ENCODE results near the gene LINC01488.
A peak's percentile ranks its signal among the peaks of the same experiment; 100 is the strongest.

LINC01488 gene

GRCh38 chr11:69491071-69492031 is 9.9 kb downstream of the LINC01488 start:
- CTCF ChIA-PET = no interaction called here
- 95% methylated on average over 14 of the region's 22 CpGs for WGBS (ENCODE audit: insufficient coverage)

GRCh38 chr11:69492201-69492991 is 10.9 kb downstream of the LINC01488 start:
- peaks cover 0 to 5% (median 0%) of the 10 kb centered on the region in 4 experiments for H3K4me1 ChIP-seq (ENCODE audit: control extremely low read depth in 1 of 4, control insufficient read depth in 4 of 4, insufficient read depth in 4 of 4, low read length in 3 of 4)
- WGBS (ENCODE audit: insufficient coverage) = 92% methylated on average over 24 of the region's 27 CpGs
- no peak overlapping the region for H3K4me3 ChIP-seq (ENCODE audit: control insufficient read depth in 1 of 7, extremely low read depth in 1 of 7, insufficient read depth in 4 of 7, low read depth in 2 of 7, low read length in 6 of 7)
- DNase-seq = no peak
- no peak overlapping the region for H3K27ac ChIP-seq (ENCODE audit: insufficient read depth in 1 of 2, low read depth in 1 of 2, low read length in 2 of 2, poor library complexity in 1 of 2, severe bottlenecking in 2 of 2)
- ChIA-PET POLR2A (no interaction called here), CTCF (no interaction called here)
- H3K27me3 ChIP-seq (replicated peaks in 2 of 5; ENCODE audit: control insufficient read depth in 4 of 5, insufficient read depth in 5 of 5, low read length in 4 of 5) = peaks cover 0 to 4% (median 0%) of the 10 kb centered on the region in 5 experiments
- no peaks in the 10 kb centered on the region for H3K9me3 ChIP-seq (ENCODE audit: control extremely low read depth in 1 of 5, control insufficient read depth in 4 of 5, insufficient read depth in 2 of 5, low read depth in 1 of 5, low read length in 4 of 5)
- H3K36me3 ChIP-seq (ENCODE audit: control insufficient read depth in 4 of 4, insufficient read depth in 4 of 4, low read length in 3 of 4) = no peaks in the 10 kb centered on the region

More at GRCh38 chr11:69491071-69492031, 9.9 kb downstream of the LINC01488 start:
- H3K27me3 ChIP-seq (replicated peaks in 2 of 5; ENCODE audit: control insufficient read depth in 4 of 5, insufficient read depth in 5 of 5, low read length in 4 of 5) = peaks cover 0 to 2% (median 0%) of the 10 kb centered on the region in 5 experiments
- H3K4me1 ChIP-seq (ENCODE audit: control extremely low read depth in 1 of 4, control insufficient read depth in 4 of 4, insufficient read depth in 4 of 4, low read length in 3 of 4) = peaks cover 0 to 4% (median 0%) of the 10 kb centered on the region in 4 experiments
- H3K27ac ChIP-seq (ENCODE audit: insufficient read depth in 1 of 2, low read depth in 1 of 2, low read length in 2 of 2, poor library complexity in 1 of 2, severe bottlenecking in 2 of 2) = no peak overlapping the region
- no peak overlapping the region for H3K4me3 ChIP-seq (ENCODE audit: control insufficient read depth in 1 of 7, extremely low read depth in 1 of 7, insufficient read depth in 4 of 7, low read depth in 2 of 7, low read length in 6 of 7)
- no peak for DNase-seq
- no peaks in the 10 kb centered on the region for H3K36me3 ChIP-seq (ENCODE audit: control insufficient read depth in 4 of 4, insufficient read depth in 4 of 4, low read length in 3 of 4)
- no peaks in the 10 kb centered on the region for H3K9me3 ChIP-seq (ENCODE audit: control extremely low read depth in 1 of 5, control insufficient read depth in 4 of 5, insufficient read depth in 2 of 5, low read depth in 1 of 5, low read length in 4 of 5)
- POLR2A ChIA-PET = no interaction called here

DNA sequence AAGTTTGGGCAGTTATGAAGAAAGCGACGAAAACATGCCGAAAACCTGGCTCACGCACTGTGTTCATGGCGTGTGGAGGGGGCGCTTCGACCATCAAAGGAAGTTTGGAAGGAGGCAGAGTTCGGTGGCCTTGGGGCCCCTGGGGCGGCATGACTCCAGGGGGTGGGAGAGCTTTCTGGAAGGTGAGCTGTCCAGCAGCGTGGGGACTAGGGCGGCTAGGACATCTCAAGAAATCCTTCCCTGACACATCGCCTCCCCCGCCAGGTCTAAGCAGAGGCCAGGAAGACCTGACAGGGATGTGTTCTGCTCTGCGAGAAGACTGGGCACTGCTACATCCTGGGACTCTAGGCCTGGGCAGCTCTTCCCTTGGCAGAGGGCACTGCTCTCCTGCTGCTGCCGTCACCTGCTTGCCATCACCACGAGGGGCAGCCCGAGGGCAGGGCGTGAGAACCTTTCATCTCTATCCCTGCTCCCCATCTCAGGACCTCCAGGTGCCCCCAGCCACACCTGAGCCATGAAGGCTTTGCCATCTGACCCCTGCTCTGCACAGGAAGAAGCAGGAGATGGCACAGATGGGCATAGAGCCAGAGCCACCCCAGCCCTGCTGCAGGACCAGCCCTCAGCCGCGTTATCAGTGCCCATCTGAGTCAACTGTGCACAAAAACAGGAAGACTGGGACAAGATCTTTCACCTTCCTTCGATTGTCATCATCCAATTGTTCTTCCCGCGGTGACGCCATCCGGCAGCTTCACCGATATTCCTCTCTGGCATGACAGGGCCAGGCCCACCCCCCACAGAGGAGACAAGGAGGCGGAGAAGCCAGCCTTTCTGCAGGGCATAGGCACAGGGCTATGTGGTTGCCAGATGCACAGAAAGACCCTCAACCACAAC is 12.7 kb downstream of the LINC01488 start:
- POLR2A ChIA-PET = no interaction called here
- Histone ChIP-seq H3K9me3 (ENCODE audit: control extremely low read depth in 1 of 5, control insufficient read depth in 4 of 5, insufficient read depth in 2 of 5, low read depth in 1 of 5, low read length in 4 of 5) (no peaks in the 10 kb centered on the region), H3K4me1 (ENCODE audit: control extremely low read depth in 1 of 4, control insufficient read depth in 4 of 4, insufficient read depth in 4 of 4, low read length in 3 of 4) (peaks cover 0 to 12% (median 6%) of the 10 kb centered on the region in 4 experiments), H3K4me3 (ENCODE audit: control insufficient read depth in 1 of 7, extremely low read depth in 1 of 7, insufficient read depth in 4 of 7, low read depth in 2 of 7, low read length in 6 of 7) (no peak overlapping the region), H3K36me3 (ENCODE audit: control insufficient read depth in 4 of 4, insufficient read depth in 4 of 4, low read length in 3 of 4) (no peaks in the 10 kb centered on the region), H3K27ac (ENCODE audit: insufficient read depth in 1 of 2, low read depth in 1 of 2, low read length in 2 of 2, poor library complexity in 1 of 2, severe bottlenecking in 2 of 2) (no peak overlapping the region), H3K27me3 (replicated peaks in 2 of 5; ENCODE audit: control insufficient read depth in 4 of 5, insufficient read depth in 5 of 5, low read length in 4 of 5) (peaks cover 0 to 4% (median 0%) of the 10 kb centered on the region in 5 experiments)
- 82% methylated on average over 21 of the region's 27 CpGs for WGBS (ENCODE audit: insufficient coverage)
- peak in 1 of 3 donors; percentile 12 for DNase-seq
- CTCF ChIA-PET = no interaction called here

GRCh38 chr11:69494851-69495250 is 13.4 kb downstream of the LINC01488 start:
- 93% methylated on average over 7 of the region's 7 CpGs for WGBS (ENCODE audit: insufficient coverage)
- DNase-seq = peak in 1 of 3 donors; percentile 10

DNA sequence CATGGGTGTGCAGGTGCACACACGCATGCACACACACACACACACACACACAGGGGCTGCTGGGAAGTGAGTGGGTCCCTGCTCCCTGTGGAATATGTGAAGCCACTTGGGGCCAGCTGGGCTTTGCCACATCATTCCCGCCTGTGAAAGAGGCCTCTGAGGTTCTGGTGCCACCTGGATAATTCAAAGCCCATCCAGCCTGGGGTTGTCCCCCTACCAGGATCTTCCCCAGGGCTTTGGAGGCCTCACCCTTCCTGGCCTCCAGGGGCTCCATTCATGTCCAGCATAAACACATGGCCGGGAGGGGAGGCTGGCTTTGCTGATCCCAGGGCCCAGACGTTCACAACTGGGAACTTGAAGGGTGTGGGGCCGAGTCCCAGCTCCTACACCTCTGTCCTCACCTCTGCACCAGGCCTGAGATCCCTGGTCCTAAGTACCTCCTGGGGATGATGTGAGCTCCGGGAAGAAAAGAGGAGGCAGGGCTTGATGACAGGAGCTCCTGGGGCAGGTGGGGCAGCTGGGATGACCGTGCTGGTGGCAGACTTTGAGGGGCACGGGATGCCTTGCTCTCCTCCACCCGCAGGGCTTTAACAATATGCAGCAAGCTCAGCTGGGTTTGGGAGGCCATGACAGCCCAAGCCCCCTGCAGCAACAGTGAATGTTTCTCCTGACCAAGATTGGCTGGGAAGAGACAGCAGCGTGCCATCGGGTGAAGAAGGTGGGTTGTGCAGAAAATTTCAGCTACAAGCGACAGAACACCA is 14.2 kb downstream of the LINC01488 start:
- Histone ChIP-seq H3K36me3 (ENCODE audit: control insufficient read depth in 4 of 4, insufficient read depth in 4 of 4, low read length in 3 of 4) (no peaks in the 10 kb centered on the region), H3K27me3 (replicated peaks in 2 of 5; ENCODE audit: control insufficient read depth in 4 of 5, insufficient read depth in 5 of 5, low read length in 4 of 5) (peaks cover 0 to 4% (median 0%) of the 10 kb centered on the region in 5 experiments), H3K27ac (ENCODE audit: insufficient read depth in 1 of 2, low read depth in 1 of 2, low read length in 2 of 2, poor library complexity in 1 of 2, severe bottlenecking in 2 of 2) (no peak overlapping the region), H3K9me3 (ENCODE audit: control extremely low read depth in 1 of 5, control insufficient read depth in 4 of 5, insufficient read depth in 2 of 5, low read depth in 1 of 5, low read length in 4 of 5) (no peaks in the 10 kb centered on the region), H3K4me3 (ENCODE audit: control insufficient read depth in 1 of 7, extremely low read depth in 1 of 7, insufficient read depth in 4 of 7, low read depth in 2 of 7, low read length in 6 of 7) (no peak overlapping the region), H3K4me1 (ENCODE audit: control extremely low read depth in 1 of 4, control insufficient read depth in 4 of 4, insufficient read depth in 4 of 4, low read length in 3 of 4) (peaks cover 0 to 13% (median 9%) of the 10 kb centered on the region in 4 experiments)
- 95% methylated on average over 11 of the region's 12 CpGs for WGBS (ENCODE audit: insufficient coverage)
- ChIA-PET POLR2A (no interaction called here), CTCF (no interaction called here)
- no peak for DNase-seq

More at GRCh38 chr11:69494851-69495250, 13.4 kb downstream of the LINC01488 start:
- Histone ChIP-seq H3K4me1 (ENCODE audit: control extremely low read depth in 1 of 4, control insufficient read depth in 4 of 4, insufficient read depth in 4 of 4, low read length in 3 of 4) (peaks cover 0 to 13% (median 9%) of the 10 kb centered on the region in 4 experiments), H3K9me3 (ENCODE audit: control extremely low read depth in 1 of 5, control insufficient read depth in 4 of 5, insufficient read depth in 2 of 5, low read depth in 1 of 5, low read length in 4 of 5) (no peaks in the 10 kb centered on the region), H3K4me3 (ENCODE audit: control insufficient read depth in 1 of 7, extremely low read depth in 1 of 7, insufficient read depth in 4 of 7, low read depth in 2 of 7, low read length in 6 of 7) (no peak overlapping the region), H3K36me3 (ENCODE audit: control insufficient read depth in 4 of 4, insufficient read depth in 4 of 4, low read length in 3 of 4) (no peaks in the 10 kb centered on the region), H3K27ac (ENCODE audit: insufficient read depth in 1 of 2, low read depth in 1 of 2, low read length in 2 of 2, poor library complexity in 1 of 2, severe bottlenecking in 2 of 2) (no peak overlapping the region), H3K27me3 (replicated peaks in 2 of 5; ENCODE audit: control insufficient read depth in 4 of 5, insufficient read depth in 5 of 5, low read length in 4 of 5) (peaks cover 0 to 4% (median 0%) of the 10 kb centered on the region in 5 experiments)
- ChIA-PET POLR2A (no interaction called here), CTCF (no interaction called here)

DNA sequence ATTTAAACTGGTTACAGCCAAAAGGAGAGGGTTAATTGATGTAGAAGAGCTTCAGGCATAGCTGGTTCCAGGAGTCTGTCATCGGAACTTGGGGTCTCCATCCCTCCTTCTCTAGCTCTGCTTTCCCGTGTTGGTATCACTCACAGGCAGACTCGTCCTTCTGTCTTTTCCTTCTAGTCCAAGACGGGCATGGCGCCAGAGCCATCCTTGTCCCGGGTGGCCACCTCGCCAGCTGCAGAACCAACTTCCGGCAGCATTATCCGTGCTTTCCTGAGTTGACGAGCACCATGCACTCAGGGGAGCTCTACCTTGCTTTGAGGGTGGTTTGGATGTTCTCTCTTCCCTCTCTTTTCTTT is 14.7 kb downstream of the LINC01488 start:
- H3K4me1 ChIP-seq (ENCODE audit: control extremely low read depth in 1 of 4, control insufficient read depth in 4 of 4, insufficient read depth in 4 of 4, low read length in 3 of 4) = peaks cover 0 to 13% (median 9%) of the 10 kb centered on the region in 4 experiments
- no peak overlapping the region for H3K27ac ChIP-seq (ENCODE audit: insufficient read depth in 1 of 2, low read depth in 1 of 2, low read length in 2 of 2, poor library complexity in 1 of 2, severe bottlenecking in 2 of 2)
- WGBS (ENCODE audit: insufficient coverage) = 95% methylated on average over 7 of the region's 10 CpGs
- H3K27me3 ChIP-seq (replicated peaks in 2 of 5; ENCODE audit: control insufficient read depth in 4 of 5, insufficient read depth in 5 of 5, low read length in 4 of 5) = peaks cover 0 to 4% (median 0%) of the 10 kb centered on the region in 5 experiments
- ChIA-PET CTCF (no interaction called here), POLR2A (no interaction called here)
- no peak overlapping the region for H3K4me3 ChIP-seq (ENCODE audit: control insufficient read depth in 1 of 7, extremely low read depth in 1 of 7, insufficient read depth in 4 of 7, low read depth in 2 of 7, low read length in 6 of 7)
- H3K9me3 ChIP-seq (ENCODE audit: control extremely low read depth in 1 of 5, control insufficient read depth in 4 of 5, insufficient read depth in 2 of 5, low read depth in 1 of 5, low read length in 4 of 5) = no peaks in the 10 kb centered on the region
- no peak for DNase-seq
- H3K36me3 ChIP-seq (ENCODE audit: control insufficient read depth in 4 of 4, insufficient read depth in 4 of 4, low read length in 3 of 4) = no peaks in the 10 kb centered on the region

All from common myeloid progenitor, CD34-positive (primary cell).